HepG2 (cell line): ENCODE results near the gene COL26A1. TPM values are rescaled to one million over a fixed set of nuclear protein-coding genes. Genes with fewer than 3 reads are reported as not detected.

Experiments
- ATAC-seq: fragments of 200-7000 bp; cut with Tn5 transposase; 3 replicates; pipeline ENCODE4 v1.9.1; 2020; ENCODE audit warnings: mild to moderate bottlenecking, moderate library complexity
- BruUV-seq: library from RNA; stranded (reverse); fragments of 400-500 nt; replicated peaks from 2 replicates; lab custom pipeline; 2021; lab: Mats Ljungman, UMichigan
- CTCF ChIA-PET: fragments of 300-600 bp; formaldehyde crosslinking; extraction: SDS; loops from one replicate; lab custom pipeline; 2021; ENCODE audit warnings: low total read pairs, inconsistent platforms, low intra/inter-chr PET ratio; lab: Yijun Ruan, JAX
- POLR2A ChIA-PET: fragments of 350-600 bp; sonication (Branson Sonifier 250); formaldehyde crosslinking; loops from one replicate; lab custom pipeline; 2020; ENCODE audit warnings: antibody characterized with exemption, inconsistent platforms; lab: Yijun Ruan, JAX
- DNase-seq: peaks from one replicate; pipeline ENCODE4 v3.0.0-alpha.2; 2015; ENCODE audit warnings: low spot score
- FAIRE-seq: peaks from 3 replicates; lab custom pipeline; 2011; peaks lifted over from hg19 to GRCh38; lab: Jason Lieb, UNC
- H2AFZ ChIP-seq: one replicate; pipeline ENCODE4 v1.6.1; 2011; ENCODE audit warnings: low read length, inconsistent platforms
- H3K27ac ChIP-seq: fragments of 300-600 bp; 3 replicates; pipeline ENCODE4 v1.8.0; 2011; ENCODE audit warnings: mixed run types, mild to moderate bottlenecking, mixed read lengths, low read length, inconsistent platforms; ENCODE audit not compliant: insufficient read depth; ENCODE audit errors: extremely low read length
- H3K27me3 ChIP-seq, 2 experiments: fragments of 200-600 bp in 1 of 2; 2 replicates in 1 of 2; 3 replicates in 1 of 2; pipeline versions ENCODE4 v1.6.0 to v1.8.0; 2011; ENCODE audit warnings: low read length in 2 of 2, mild to moderate bottlenecking in 2 of 2, moderate library complexity in 2 of 2, inconsistent platforms in 1 of 2; ENCODE audit not compliant: insufficient read depth in 2 of 2, control insufficient read depth in 1 of 2
- H3K36me3 ChIP-seq, 2 experiments: fragments of 200-600 bp in 1 of 2; replicated peaks in 1 of 2; 2 replicates in 1 of 2; 3 replicates in 1 of 2; pipeline versions ENCODE4 v1.5.1 to v1.8.0; 2011; ENCODE audit warnings: low read length in 2 of 2, inconsistent platforms in 1 of 2; ENCODE audit not compliant: insufficient read depth in 2 of 2, control insufficient read depth in 1 of 2
- H3K4me1 ChIP-seq: 2 replicates; pipeline ENCODE4 v1.5.1; 2012; ENCODE audit warnings: low read length, inconsistent platforms; ENCODE audit not compliant: insufficient read depth
- H3K4me2 ChIP-seq: 2 replicates; pipeline ENCODE4 v1.6.0; 2011; ENCODE audit warnings: low read depth, low read length, inconsistent platforms
- H3K4me3 ChIP-seq, 3 experiments: fragments of 200-600 bp in 1 of 3; sonication (generic), shearing (Covaris generic) in 1 of 3; replicated peaks in 1 of 3; 2 replicates each; pipeline ENCODE4 v1.5.1; 2011 to 2016; ENCODE audit warnings: low read length in 3 of 3, inconsistent platforms in 2 of 3, low read depth in 2 of 3, mild to moderate bottlenecking in 2 of 3, control low read depth in 1 of 3, mixed read lengths in 1 of 3; ENCODE audit not compliant: insufficient read depth in 1 of 3
- H3K79me2 ChIP-seq: one replicate; pipeline ENCODE4 v1.6.1; 2011; ENCODE audit warnings: low read length, inconsistent platforms; ENCODE audit not compliant: insufficient read depth
- H3K9ac ChIP-seq: 2 replicates; pipeline ENCODE4 v1.6.0; 2011; ENCODE audit warnings: mild to moderate bottlenecking, low read depth, low read length, inconsistent platforms; ENCODE audit not compliant: insufficient read depth
- H3K9me3 ChIP-seq: 2 replicates; pipeline ENCODE4 v1.5.1; 2012; ENCODE audit warnings: mild to moderate bottlenecking, low read length
- H4K20me1 ChIP-seq: 2 replicates; pipeline ENCODE4 v1.6.0; 2011; ENCODE audit warnings: inconsistent platforms, mild to moderate bottlenecking, low read length, moderate library complexity; ENCODE audit not compliant: insufficient read depth
- CAMTA2 ChIP-seq: sonication (generic); formaldehyde crosslinking; IDR thresholded peaks from 2 replicates; pipeline ENCODE4 v1.4.0; 2020; ENCODE audit warnings: mild to moderate bottlenecking, missing genetic modification reagents, borderline replicate concordance
- FLYWCH1 ChIP-seq: sonication (generic); formaldehyde crosslinking; IDR thresholded peaks from 2 replicates; pipeline ENCODE4 v1.8.1; 2023; ENCODE audit warnings: mild to moderate bottlenecking, missing genetic modification reagents
- FOXA3 ChIP-seq: IDR thresholded peaks from 2 replicates; pipeline ENCODE4 v1.6.1; 2016; ENCODE audit warnings: missing genetic modification reagents, missing compliant biosample characterization
- GFI1 ChIP-seq: sonication (generic); formaldehyde crosslinking; IDR thresholded peaks from 2 replicates; pipeline ENCODE4 v1.5.0; 2020; ENCODE audit warnings: missing genetic modification reagents, mild to moderate bottlenecking, borderline replicate concordance
- HNRNPH1 ChIP-seq: fragments of 200-400 bp; formaldehyde crosslinking; optimal IDR thresholded peaks from 2 replicates; pipeline ENCODE3; 2017; ENCODE audit warnings: mild to moderate bottlenecking, low read depth, low read length
- HNRNPUL1 ChIP-seq: fragments of 200-400 bp; formaldehyde crosslinking; IDR thresholded peaks from 2 replicates; pipeline ENCODE4 v1.6.1; 2017; ENCODE audit warnings: low read depth, mild to moderate bottlenecking, low read length, moderate library complexity
- HOXD1 ChIP-seq: sonication (generic); formaldehyde crosslinking; IDR thresholded peaks from 2 replicates; pipeline ENCODE4 v1.5.0; 2020; ENCODE audit warnings: missing genetic modification reagents
- KDM5B ChIP-seq: sonication (generic); formaldehyde crosslinking; IDR thresholded peaks from 2 replicates; pipeline ENCODE4 v1.4.0; 2020; ENCODE audit warnings: missing genetic modification reagents, mild to moderate bottlenecking, borderline replicate concordance
- MTF2 ChIP-seq: sonication (generic); formaldehyde crosslinking; IDR thresholded peaks from 2 replicates; pipeline ENCODE4 v1.5.0; 2020; ENCODE audit warnings: missing genetic modification reagents, borderline replicate concordance
- PRPF4 ChIP-seq: fragments of 200-400 bp; formaldehyde crosslinking; IDR thresholded peaks from 2 replicates; pipeline ENCODE4 v1.6.1; 2016; ENCODE audit warnings: low read length, low read depth; ENCODE audit not compliant: poor library complexity, severe bottlenecking
- RXRB ChIP-seq: IDR thresholded peaks from 2 replicates; pipeline ENCODE4 v1.6.1; 2016; ENCODE audit warnings: borderline replicate concordance, missing genetic modification reagents, missing compliant biosample characterization
- ZNF773 ChIP-seq: sonication (generic); formaldehyde crosslinking; IDR thresholded peaks from 2 replicates; pipeline ENCODE4 v1.4.0; 2020; ENCODE audit warnings: missing genetic modification reagents, borderline replicate concordance
- ZNF776 ChIP-seq: sonication (generic); formaldehyde crosslinking; IDR thresholded peaks from 2 replicates; pipeline ENCODE4 v1.4.0; 2020; ENCODE audit warnings: mild to moderate bottlenecking, missing genetic modification reagents
- WGBS: methylation state at CpG from one replicate; pipeline ENCODE4 v1.1.6; 2017; ENCODE audit warnings: low lambda C conversion rate; 5-methylcytosine and 5-hydroxymethylcytosine counted together
- in situ Hi-C: cut with HindIII; loops from 2 replicates; pipeline ENCODE4 v1.10.0; 2017; ENCODE audit warnings: low pct_unique_long_range_greater_than_20kb; ENCODE audit not compliant: extremely low pct_ligation_motif_present
- intact Hi-C: fragments of 100-400 bp; cut with micrococcal nuclease; formaldehyde crosslinking; loops from one replicate; pipeline ENCODE4 v1.10.0; 2022; ENCODE audit not compliant: unreplicated experiment
- polyA plus RNA-seq, 8 experiments: library from polyadenylated mRNA; depleted of rRNA in 3 of 8; stranded (reverse) in 7 of 8; unstranded in 1 of 8; fragments of >200 nt; fragmentation: Illumina TruSeq in 4 of 8; extraction: Trizol in 4 of 8; gene quantifications; 2 replicates each; pipeline versions ENCODE4 v1.2.1 to v1.2.3, GENCODE V29; 2011 to 2016; ENCODE audit warnings: low read depth in 4 of 8, missing spikeins in 1 of 8, mixed read lengths in 1 of 8; ENCODE audit not compliant: insufficient read depth in 1 of 8
- total RNA-seq, 5 experiments: library from RNA; depleted of rRNA; stranded (reverse); fragments of >200 nt; fragmentation: Illumina TruSeq; extraction: Trizol; gene quantifications; 2 replicates each; pipeline ENCODE4 v1.2.3, GENCODE V29; 2016; ENCODE audit warnings: low read depth in 1 of 5

Gene COL26A1
- total and polyA plus RNA-seq, 2 of the 13 experiments (the other 11 are each of a cell fraction or from before 2014, with no cell fraction given) = 7.8 to 9.2 TPM

- no TSS peak for BruUV-seq
- no peak overlapping the region for H3K4me2 ChIP-seq
- no peak overlapping the region for H3K4me3 ChIP-seq
- DNase-seq = no peak
- 74% methylated on average over 3 of the region's 4 CpGs for WGBS
- no peak for FAIRE-seq
- no peaks in the 10 kb centered on the region; a peak in 1 of 5 replicates for H3K27me3 ChIP-seq
- H4K20me1 ChIP-seq = no peaks in the 10 kb centered on the region
- no peaks in the 10 kb centered on the region for H3K36me3 ChIP-seq
- H3K27ac ChIP-seq = no peak overlapping the region
- TF ChIP-seq MTF2 (no peak), ZNF773 (CRISPR knock-in tag) (no peak), FOXA3 (CRISPR knock-in tag) (no peak), CAMTA2 (no peak), PRPF4 (no peak), HNRNPH1 (no peak), FLYWCH1 (CRISPR knock-in tag) (no peak), HNRNPUL1 (no peak), RXRB (CRISPR knock-in tag) (no peak), GFI1 (CRISPR knock-in tag) (no peak), HOXD1 (CRISPR knock-in tag) (no peak), ZNF776 (CRISPR knock-in tag) (no peak), KDM5B (no peak)
- POLR2A ChIA-PET = no interaction called here
- H3K9ac ChIP-seq = no peak overlapping the region
- peaks cover 1% of the 10 kb centered on the region for H3K4me1 ChIP-seq
- in situ Hi-C loops = no loop called here
- CTCF ChIA-PET = no interaction called here
- no peak overlapping the region for H2AFZ ChIP-seq
- ATAC-seq = no peak
- intact Hi-C loops = no loop called here
- no peaks in the 10 kb centered on the region for H3K9me3 ChIP-seq
- no peaks in the 10 kb centered on the region for H3K79me2 ChIP-seq
Measured at GRCh38 chr7:101379302-101379701, 16.6 kb downstream of the COL26A1 start.
